GM19452 (cell line): Measurements from ENCODE around the gene FRK.
"Not testable (repeated sequence)": the region's sequence is repeated elsewhere in the genome, so short reads cannot be mapped to it uniquely, and the experiment has no call there.

Source experiments
- ATAC-seq: cut with Tn5 transposase; IDR thresholded peaks from one replicate; pipeline ENCODE4 v1.9.1; 2021; ENCODE audit not compliant: unreplicated experiment

Gene FRK

DNA sequence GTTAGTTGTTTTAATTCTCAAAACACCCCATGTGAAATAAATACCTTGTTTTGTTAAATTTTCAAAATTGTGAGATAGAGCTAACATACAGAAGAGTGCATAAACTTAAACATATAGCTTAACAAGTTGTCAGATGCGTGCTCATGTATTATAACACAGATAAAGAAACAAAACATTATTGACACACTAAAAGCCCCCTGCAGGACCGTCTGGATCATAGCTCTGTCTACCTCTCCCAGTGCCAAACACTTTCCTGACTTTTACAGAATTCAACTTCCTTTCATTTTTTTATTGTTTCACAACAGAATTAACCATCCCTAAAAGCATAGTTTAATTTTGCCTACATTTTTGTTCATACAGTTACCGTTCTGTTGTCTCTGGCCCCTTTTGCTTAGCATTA lies 17.8 kb upstream of the FRK start:
- ATAC-seq, result no peak

DNA sequence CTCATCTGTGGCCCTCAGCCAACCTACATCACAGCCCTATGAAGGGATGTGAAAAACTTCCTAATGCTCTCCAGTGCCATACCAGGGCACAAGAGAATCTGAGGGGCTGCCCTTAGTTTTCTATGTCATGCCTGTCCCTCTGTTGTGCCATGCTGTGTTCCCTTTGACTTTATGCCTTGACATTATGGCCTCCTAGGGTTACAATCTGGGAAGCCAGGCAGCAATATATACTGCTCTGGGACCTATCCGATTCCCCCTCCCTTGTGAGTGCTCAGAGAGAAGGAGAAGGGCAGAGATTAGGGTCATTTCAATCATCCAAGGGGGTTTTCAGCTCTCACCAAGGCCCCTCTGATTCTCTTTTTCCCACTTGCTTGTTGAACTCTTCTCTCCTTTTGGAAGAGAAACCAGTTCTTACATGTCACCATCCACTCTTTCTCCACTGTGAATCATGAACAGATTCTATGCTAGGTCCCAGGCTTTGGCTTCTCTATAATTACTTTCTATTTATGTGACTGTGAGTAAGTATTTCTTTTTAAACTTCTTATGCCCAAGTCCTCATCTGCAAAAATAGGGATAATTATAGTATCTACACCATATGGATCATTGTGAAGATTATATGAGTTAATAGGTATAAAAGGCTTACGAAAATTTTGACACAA lies 14.2 kb upstream of the FRK start:
- no peak for ATAC-seq

DNA sequence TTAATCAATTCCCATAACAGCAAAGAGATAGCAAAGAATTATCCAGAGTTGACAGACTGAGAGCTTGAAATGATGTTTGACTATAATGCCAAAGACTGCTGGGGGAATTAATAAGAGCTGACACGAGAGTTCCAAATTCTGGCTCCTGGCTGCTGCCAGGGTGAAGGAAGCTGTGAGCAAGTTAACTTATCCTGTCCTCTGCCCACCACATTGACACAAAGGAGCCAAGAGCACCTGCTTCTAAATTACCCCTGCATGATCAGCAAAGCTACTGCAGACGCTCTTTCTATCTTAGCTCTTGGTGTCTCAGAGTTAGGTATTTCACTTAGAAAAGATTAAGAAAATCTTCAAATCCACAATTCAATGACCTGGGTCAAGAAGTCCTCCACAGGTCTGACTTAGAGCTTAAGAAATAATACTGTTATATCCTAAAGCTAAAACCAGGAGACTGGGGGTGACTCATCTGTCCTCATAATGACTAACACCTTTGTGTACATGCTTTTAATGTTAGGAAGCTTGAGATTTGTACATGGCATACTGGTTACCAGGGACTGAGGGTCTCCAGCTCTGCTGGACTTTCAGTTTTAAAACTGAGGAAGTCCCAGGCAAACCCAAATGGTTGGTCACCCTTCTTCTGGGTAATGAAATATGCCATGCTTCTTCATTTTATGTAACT lies 13.2 kb upstream of the FRK start:
- no peak for ATAC-seq

DNA sequence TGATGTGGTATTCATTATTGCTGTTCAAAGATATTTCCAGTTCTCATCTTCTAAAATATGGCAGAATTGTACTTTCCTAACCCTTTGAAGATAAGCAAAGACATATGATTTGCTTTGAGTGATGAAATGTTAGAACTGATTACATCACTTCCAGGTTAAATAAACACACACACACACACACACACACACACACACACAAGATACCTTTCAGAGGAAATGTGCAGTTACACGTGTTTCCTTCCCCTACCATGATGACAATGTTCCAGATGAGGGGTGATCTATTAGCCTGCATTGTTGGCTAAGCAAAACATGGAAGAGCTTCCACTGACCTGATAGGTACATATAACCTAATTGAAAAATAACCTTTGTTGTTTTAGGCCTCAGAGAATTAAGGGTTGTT lies 11.7 kb upstream of the FRK start:
- ATAC-seq, result no peak

DNA sequence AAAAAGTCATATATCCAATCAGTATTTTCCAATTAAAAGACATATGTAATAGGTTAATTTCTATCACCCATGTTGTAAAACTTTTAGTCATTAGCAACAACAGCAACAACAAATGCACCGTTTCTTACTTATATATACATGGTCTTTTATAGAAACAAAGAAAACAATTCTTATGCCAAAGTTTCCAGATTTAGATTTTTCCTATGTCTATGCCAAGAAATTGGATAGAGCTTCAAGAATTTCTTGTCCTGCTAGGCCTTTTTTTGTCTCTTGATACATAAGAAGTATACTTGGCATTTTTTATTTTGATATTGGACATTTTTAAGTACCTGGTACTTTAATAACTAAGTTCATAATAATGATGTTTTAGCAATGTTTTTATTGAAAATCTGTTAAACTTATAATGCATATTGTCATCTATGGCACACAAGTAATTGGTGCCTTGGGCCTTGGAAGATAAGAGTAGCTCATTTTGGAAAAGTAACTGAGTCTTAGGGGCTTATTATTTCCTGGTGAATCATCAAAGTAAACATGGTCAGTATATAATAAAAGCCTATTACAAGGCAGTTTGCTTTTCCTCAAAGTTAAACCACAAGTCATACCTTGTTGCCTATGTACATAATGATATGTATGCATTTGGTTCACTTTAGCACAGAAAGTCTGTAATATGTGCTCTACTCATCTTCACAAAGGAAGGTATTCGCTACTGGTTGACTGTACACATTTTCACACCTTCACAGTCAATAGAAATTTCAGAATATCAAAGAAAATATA lies 10.1 kb upstream of the FRK start:
- no peak for ATAC-seq

DNA sequence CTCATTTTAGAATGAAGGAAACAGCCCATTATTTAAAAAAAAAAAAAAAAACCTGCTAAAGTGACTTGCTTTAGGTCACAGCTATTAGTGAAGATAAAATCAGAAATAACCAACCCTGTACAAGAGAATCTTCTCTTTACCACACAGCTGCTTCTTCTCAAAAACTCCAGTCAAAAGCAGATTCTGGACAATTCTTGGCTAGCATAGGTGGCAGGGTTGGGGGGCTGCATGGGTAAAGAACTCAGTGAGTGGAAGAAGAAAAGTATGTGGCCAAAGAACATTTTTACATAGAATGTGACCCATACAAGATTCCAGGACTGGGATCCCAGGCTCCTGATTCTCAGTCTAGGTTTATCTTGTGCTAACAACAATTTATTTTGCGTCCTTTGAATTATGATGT lies 9.4 kb upstream of the FRK start:
- no peak for ATAC-seq

DNA sequence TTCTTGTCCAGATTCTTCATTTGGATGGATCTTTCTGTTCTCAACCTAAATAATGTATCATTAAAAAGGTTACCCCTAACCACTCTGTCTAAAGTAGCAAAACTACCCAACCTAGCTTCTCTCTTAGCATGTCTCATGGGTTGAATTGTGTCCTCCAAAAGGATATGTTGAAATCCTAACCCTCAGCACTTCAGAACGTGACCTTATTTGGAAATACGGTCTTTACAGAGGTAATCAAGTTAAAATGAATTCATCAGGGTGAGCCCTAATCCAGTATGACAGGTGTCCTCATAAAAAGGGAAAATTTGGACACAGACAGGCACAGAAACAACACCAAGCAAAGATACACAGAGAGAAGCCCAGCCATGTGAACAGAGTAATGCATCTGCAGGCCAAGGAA lies 6.1 kb upstream of the FRK start:
- ATAC-seq, result no peak

DNA sequence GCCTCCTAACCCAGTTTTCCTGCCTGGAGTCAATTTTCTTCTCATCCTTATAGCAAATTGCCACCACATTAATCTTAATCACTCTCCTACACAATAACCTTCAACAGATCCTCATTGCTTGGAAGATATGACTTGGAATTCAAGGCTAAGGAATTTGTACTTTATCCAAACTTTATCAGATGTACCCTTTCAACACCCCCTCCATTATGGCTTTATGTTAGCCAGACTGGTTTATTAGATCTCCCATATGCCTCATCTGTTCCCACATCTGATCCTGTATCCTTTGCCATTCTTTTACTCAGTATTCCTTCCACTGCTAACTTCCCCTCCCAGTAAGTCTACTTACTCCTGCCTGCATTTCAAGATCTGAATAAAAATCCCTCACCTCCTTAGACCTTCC lies 4.0 kb upstream of the FRK start:
- no peak for ATAC-seq

DNA sequence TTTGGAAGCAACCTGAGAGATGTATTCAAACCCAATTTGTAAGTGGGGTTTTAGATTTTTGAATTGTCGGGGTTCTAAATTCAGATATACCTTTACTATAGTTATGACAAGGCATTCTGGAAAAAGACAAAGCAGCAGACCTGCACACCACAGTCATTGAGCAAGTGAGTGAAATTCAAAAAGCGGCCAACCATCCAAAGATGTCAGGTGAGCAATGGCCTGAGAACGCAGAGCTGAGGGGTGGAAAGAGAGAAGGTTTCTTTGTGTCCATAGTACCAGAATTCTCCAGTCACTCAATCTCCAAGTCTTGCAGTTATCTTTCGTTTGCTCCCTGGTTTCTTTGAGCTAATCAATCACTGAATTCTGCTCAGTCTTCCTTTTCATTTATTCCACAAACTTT lies 1.8 kb upstream of the FRK start:
- no peak for ATAC-seq

DNA sequence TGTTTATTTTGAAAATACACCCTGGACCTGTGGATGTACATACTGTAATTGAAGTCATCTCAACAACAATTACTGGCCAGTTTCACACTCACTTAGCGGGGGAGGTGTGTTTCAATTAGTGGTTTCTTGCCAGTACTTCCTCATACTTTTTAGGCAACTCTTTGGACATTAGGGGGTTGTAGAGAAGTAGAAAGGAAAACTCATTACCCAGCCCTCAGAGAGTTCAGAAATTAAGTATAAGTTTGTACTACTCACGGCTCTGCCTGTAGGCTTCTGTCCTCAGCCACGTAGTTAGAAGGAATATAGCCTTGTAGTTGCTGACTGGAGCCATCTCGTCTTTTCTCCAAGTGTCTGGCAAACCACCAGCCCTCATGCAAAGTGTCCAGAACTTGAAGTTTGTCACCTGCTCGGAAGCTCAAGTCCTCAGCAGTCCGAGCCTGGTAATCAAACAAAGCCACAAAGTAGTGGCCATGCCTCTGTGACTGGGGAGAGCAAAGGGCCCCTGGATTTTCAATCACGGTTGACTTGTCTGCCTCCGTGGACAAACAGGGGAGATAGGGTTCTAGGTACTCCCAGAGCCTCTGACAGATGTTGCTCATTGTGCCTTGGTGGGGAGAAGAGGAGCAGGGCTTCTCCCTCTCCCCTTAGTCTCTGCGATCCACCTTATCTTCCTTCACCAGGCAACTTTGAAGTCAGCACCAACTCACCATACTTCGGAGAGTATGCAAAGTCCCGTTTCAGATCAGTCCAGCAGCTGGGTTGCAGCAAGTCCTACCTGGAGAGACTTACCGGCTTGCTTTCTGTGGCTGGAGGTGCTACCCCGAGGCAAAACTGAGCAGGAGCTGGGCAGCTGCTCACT lies 749 bp downstream of the FRK start:
- ATAC-seq, result peak; percentile 82

DNA sequence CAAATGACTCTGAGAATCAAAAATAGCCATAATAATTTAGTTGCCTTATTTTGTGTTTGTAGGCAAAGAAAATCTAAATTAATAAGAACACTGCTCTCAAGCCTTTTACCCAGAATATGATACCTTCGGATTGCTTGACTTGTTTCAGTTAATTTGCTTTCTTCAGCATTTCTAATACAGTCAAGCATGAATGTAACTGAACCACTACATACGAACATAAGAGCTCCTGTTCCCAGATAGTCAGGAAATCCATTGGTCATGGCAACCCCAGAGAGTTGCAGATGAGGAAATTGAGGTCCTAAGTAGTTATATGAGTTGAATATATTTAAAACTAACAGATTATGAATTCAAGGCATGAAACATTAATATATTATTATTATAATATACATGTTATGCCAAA lies 2.9 kb downstream of the FRK start:
- ATAC-seq, result no peak

DNA sequence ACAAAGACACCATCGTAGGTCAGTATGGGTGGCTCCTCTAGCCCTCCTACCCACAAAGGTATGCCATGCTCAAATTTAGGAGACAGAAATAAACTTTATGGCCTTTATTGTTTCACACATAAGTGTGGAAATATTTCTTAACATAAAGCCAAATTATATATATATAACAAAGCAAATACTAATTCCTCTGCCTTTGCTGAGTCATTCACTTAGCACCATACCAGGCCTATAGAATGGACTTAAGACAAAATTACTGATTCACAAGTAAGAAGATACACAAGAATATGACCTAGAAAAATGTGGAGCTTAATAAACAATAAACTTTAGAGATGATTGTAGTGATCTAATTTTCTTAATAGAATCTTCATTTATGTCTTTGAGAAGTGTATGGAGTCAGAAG lies 5.2 kb downstream of the FRK start:
- no peak for ATAC-seq

DNA sequence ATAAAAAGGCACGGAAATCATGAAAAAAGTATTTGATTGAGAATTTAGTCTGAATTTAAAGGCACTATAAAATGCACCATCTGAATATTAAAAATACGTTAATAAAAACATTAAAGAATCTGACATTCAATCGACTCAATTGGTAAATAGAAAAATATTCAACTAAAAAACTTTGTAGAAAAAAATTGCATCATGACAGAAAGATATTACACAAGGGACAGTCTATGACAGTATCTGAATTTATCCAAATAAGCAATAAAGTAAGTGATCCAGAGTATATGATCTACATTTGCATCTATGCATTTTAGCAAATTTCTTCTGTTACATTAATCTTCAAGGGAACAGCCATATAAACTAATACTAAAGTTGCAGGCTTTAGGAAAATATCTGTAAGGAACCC lies 9.4 kb downstream of the FRK start:
- ATAC-seq, result no peak

DNA sequence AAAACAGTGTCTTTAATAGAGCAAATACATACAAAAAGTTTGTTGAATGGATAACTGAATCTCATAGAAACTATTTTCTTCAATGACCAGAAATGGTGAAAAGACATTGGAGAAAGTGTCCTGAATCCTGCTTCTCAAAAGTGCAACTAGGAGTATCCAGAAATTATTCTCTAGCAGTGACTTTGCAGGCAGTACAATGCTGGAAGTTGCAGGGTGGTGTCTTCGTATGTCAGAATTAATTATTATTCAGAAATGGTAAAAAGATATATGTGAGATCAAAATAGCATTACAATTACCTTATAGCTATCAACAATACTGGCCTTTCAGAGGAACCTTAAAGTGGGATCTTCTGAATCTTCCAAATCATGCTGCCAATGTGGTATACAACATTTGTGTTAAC lies 10.0 kb downstream of the FRK start:
- ATAC-seq, result no peak

DNA sequence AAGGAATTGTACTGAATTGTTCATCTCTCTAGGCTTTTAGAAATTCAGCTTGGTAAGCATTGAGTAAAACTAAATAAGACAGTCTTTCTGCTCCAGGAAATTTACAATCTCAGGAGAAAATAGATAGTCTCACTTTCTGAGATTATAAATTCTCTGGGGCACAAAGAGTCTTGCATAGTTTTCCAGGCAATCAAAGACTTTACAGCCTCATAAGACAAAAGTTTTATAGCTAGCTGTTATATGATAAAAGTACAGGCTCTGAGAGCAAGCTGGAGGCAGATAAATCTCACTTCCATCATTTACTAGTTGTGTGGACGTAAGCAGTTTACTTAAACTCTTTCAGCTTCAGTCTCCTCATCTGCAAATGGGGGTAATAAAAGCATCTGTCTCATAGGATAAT lies 11.4 kb downstream of the FRK start:
- no peak for ATAC-seq

DNA sequence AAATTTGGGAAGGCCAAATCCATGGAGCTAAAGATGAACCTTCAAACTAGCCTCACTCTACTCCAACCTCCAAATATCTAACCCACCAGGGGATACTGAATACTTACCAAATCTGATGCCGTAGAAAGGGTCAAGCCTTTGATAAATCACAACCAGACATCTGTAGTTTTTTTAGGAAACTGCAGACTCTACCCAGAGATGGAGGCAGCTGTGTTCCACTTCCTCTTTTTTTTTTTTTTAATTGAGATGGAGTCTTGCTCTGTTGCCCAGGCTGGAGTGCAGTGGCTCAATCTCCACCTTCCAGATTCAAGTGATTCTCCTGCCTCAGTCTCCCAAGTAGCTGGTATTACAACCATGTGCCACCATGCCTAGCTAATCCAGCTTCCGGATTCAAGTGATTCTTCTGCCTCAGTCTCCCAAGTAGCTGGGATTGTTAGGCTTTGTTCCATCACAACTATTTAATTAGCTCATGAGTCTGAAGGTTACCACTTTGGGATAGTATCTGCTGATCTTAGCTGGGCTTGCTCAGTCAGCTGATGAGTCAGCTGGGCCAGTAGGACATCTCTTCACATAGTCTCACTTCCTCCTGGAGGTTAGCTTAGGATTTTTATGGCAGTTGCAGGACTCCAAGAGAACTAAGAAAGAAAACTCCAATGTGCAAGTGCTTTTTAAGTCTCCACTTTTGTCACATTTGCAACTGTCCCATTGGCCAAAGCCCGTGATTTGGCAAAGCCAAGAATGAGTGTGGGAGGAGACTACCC lies 13.3 kb downstream of the FRK start:
- peak; percentile 80 for ATAC-seq

DNA sequence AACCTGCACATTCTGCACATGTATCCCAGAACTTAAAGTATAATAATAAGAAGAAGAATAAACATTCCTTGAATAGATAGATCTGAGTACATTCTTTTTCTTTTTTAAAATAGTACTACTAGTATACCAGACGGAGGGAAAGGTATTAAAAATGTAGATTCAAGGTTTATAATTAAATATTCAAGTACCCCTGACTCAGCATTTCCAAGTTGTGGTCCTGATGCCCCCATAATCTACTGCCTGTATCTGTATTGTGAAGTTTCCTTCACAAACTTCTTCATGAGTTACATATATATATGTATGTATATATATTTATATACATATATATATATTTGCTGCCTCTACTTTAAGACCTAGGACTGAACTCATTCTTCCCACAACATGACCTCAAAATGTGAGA lies 14.0 kb downstream of the FRK start:
- ATAC-seq, result peak; percentile 16

DNA sequence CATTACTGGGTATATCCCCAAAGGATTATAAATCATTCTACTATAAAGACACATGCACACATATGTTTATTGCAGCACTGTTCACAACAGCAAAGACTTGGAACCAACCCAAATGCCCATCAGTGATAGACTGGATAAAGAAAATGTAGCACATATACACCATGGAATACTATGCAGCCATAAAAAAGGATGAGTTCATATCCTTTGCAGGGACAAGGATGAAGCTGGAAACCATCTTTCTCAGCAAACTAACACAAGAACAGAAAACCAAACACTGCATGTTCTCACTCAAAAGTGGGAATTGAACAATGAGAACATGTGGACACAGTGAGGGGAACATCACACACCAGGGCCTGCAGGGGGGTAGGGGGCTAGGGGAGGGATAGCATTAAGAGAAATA lies 14.4 kb downstream of the FRK start:
- not testable (repeated sequence) for ATAC-seq

DNA sequence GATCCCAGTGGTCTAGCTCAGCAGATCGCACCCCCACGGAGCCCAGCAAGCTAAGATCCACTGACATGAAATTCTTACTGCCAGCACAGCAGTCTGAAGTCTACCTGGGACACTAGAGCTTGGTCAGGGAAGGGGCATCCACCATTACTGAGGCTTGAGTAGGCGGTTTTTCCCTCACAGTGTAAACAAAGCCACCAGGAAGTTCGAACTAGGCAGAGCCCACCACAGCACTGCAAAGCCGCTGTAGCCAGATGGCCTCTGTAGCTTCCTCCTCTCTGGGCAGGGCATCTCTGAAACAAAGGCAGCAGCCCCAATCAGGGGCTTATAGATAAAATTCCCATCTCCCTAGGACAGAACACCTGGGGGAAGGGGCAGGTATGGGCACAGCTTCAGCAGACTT lies 18.8 kb downstream of the FRK start:
- no peak for ATAC-seq

DNA sequence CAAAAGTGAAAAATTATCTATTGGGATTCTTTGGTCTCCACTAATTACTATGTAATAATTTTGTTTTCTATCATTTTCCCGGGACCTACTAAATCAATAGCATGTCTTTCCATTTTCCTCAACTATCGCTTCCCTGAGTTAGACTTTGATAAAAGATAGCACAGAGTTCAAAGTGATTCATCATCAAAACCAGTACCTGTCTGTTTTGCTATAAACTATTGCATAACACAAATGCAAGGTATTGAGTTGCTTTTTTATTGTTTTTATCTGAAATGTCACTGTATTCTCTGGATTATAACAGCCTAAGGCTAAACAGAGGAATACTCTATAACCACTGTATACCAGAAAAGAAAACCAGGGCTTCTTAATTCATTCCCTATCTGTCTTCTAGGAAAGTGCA lies 19.7 kb downstream of the FRK start:
- ATAC-seq, result no peak

DNA sequence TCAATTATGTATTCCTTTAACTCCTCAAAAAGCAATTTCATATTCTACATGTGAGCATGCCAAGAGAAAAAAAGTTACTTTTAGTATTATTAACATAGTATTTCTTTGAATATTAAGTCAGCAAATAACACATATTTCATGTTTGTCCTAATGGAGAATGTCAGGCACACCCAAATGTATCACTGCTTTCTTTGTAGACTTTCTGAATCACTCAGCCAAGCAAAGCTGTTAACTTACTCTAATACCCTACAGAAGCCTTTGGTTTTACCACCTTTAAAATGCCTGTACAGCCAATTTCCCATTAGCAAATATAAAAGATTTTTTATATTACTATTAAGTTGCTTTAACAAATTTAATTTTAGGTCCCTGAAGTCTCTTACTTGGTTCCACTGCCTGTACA lies 23.8 kb downstream of the FRK start:
- no peak for ATAC-seq
